Heart left ventricle (tissue), 16 donors: Measurements from ENCODE around the gene HIBADH. TPM values are rescaled to one million over a fixed set of nuclear protein-coding genes. Genes with fewer than 3 reads are reported as not detected.

ENCODE experiments used
- ATAC-seq, 4 donors: fragments of 200-7000 bp; cut with Tn5 transposase; one replicate each; pipeline ENCODE4 v1.9.1; 2020 to 2022; ENCODE audit warnings: moderate library complexity in 4 of 4, mild to moderate bottlenecking in 3 of 4, moderate number of reproducible peaks in 1 of 4
- DNase-seq, 5 donors: peaks; one replicate each; pipeline ENCODE4 v3.0.0-alpha.2; 2020
- H3K27ac ChIP-seq, 12 donors: fragments of 200-600 bp; sonication (generic) in 4 of 12; one replicate each; pipeline versions ENCODE4 v1.5.0 to v1.8.0; 2016 to 2022; ENCODE audit warnings: mild to moderate bottlenecking in 2 of 12
- H3K27me3 ChIP-seq, 9 donors: fragments of 200-600 bp; sonication (generic) in 2 of 9; one replicate each; pipeline versions ENCODE4 v1.5.1 to v1.8.0; 2016 to 2022; ENCODE audit warnings: mild to moderate bottlenecking in 3 of 9
- H3K36me3 ChIP-seq, 9 donors: fragments of 200-600 bp; sonication (generic) in 2 of 9; one replicate each; pipeline versions ENCODE4 v1.5.0 to v1.8.0; 2018 to 2022; ENCODE audit warnings: mild to moderate bottlenecking in 2 of 9
- H3K4me1 ChIP-seq, 12 donors: fragments of 200-600 bp; sonication (generic) in 4 of 12; one replicate each; pipeline versions ENCODE4 v1.5.0 to v1.8.0; 2016 to 2022; ENCODE audit warnings: mild to moderate bottlenecking in 3 of 12
- H3K4me3 ChIP-seq, 12 donors: fragments of 200-600 bp; sonication (generic) in 4 of 12; one replicate each; pipeline versions ENCODE4 v1.5.0 to v1.8.0; 2017 to 2022; ENCODE audit warnings: mild to moderate bottlenecking in 9 of 12, moderate library complexity in 4 of 12
- H3K9me3 ChIP-seq, 12 donors: fragments of 200-600 bp; sonication (generic) in 4 of 12; one replicate each; pipeline versions ENCODE4 v1.5.0 to v1.8.0; 2016 to 2022; ENCODE audit warnings: mild to moderate bottlenecking in 1 of 12
- POLR2A ChIP-seq, 2 donors: fragments of 450-650 bp; IDR thresholded peaks; one replicate each; pipeline ENCODE4 v1.6.1; 2017; ENCODE audit warnings: antibody characterized with exemption in 2 of 2, mild to moderate bottlenecking in 2 of 2, moderate library complexity in 2 of 2
- WGBS, 4 donors: extraction: QIAGEN DNeasy Blood & Tissue Kit in 2 of 4; methylation state at CpG; one replicate each; pipeline versions ENCODE4 v1.1.5 to v1.1.7; 2013 to 2018; 5-methylcytosine and 5-hydroxymethylcytosine counted together
- intact Hi-C, 10 donors: fragments of 100-400 bp; cut with DNase I; formaldehyde crosslinking; loops; one replicate each; pipeline versions ENCODE4 v1.11.1 to v1.14.2; 2022
- polyA plus RNA-seq, 2 donors: library from polyadenylated mRNA; stranded (reverse); fragments of 200-250 nt; gene quantifications; one replicate each; pipeline ENCODE4 v1.2.3, GENCODE V29; 2013
- total RNA-seq, 9 donors: library from RNA; depleted of rRNA in 2 of 9; stranded (reverse); fragments of >200 nt in 2 of 9; fragmentation: NEBNext Ultra II Directional in 3 of 9; extraction: Animal tissue kit (Norgen Biotek cat#: 25700) in 3 of 9; gene quantifications; one replicate each; pipeline versions ENCODE4 v1.1.0 to v1.2.4, GENCODE V29; 2016 to 2023
- TF ChIP-seq, protein P1 (sequence below), 12 donors: fragments of 200-600 bp; sonication (generic) in 4 of 12; IDR thresholded peaks; one replicate each; pipeline versions ENCODE4 v1.5.0 to v1.8.0; 2018 to 2022; ENCODE audit warnings: antibody characterized with exemption in 12 of 12, mild to moderate bottlenecking in 5 of 12
- donor health status: ischemic (EF 13 %, LVEDD 7.1; RV severe dilation, severe dysfunction).
- donor health status: healthy with polysubstance abuse.
- donor health status: DM: no; HTN: yes; CAD: no.
- donor health status: DM: no; HTN: no; CAD: no.
- donor health status: ischemic (EF 25% LVEDD 6.9; RV normal size, moderate dysfunction).
- donor health status: ischemic (EF 25% LVEDD 5.7; RV mildly dilated, moderate dysfunction).
- donor health status: healthy.
- donor health status: DM: yes; HTN: yes; CAD: no.
- donor health status: ischemic (EF 35%, LVEDD 5.7; RV mildly dilated, moderate dysfunction).
- donor health status: nonischemic (EF 11% LVEDD 7.7; RV severe dilation, severe dysfunction).
- donor health status: DM: yes; HTN: yes; CAD: no.
- donor health status: PGD.
- donor health status: ischemic (EF 29% LVEDD 5.4; RV normal size, mild dysfunction).
- donor health status: nonischemic (EF 23%, LVEDD 6.1; RV moderate dilation, normal function).

HIBADH gene
- total and polyA plus RNA-seq, 11 donors: 34.4 to 107 (median 69.3) TPM

DNA sequence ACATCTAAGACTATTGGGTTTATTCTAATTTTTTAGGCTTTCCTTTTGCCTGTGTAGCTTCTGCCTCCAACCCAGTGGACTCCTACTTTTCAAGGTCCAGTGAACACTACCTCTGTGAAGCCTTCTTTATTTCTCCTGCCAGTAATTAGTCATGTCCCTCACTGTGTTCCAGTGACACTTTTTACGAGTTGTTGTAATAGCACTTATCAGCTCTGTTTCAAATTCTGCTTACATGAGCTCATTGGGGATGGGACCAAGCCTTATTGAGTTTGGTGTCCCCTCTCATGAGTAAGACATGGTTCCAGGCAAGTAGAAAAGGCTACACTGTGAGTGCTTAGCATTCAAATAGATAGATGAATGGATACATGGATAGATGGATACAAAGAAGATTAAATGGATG is 184.6 kb downstream of the HIBADH start:
- ATAC-seq (no peak), DNase-seq (no peak)
- Histone ChIP-seq H3K4me1 (no peaks in the 10 kb centered on the region), H3K27me3 (no peaks in the 10 kb centered on the region), H3K36me3 (no peaks in the 10 kb centered on the region), H3K4me3 (no peak overlapping the region), H3K9me3 (no peaks in the 10 kb centered on the region), H3K27ac (no peak overlapping the region)
- intact Hi-C loops: no loop called here
- TF ChIP-seq POLR2A (IDR thresholded peaks at IDR 0.05): no peak
- TF ChIP-seq, protein P1, sequence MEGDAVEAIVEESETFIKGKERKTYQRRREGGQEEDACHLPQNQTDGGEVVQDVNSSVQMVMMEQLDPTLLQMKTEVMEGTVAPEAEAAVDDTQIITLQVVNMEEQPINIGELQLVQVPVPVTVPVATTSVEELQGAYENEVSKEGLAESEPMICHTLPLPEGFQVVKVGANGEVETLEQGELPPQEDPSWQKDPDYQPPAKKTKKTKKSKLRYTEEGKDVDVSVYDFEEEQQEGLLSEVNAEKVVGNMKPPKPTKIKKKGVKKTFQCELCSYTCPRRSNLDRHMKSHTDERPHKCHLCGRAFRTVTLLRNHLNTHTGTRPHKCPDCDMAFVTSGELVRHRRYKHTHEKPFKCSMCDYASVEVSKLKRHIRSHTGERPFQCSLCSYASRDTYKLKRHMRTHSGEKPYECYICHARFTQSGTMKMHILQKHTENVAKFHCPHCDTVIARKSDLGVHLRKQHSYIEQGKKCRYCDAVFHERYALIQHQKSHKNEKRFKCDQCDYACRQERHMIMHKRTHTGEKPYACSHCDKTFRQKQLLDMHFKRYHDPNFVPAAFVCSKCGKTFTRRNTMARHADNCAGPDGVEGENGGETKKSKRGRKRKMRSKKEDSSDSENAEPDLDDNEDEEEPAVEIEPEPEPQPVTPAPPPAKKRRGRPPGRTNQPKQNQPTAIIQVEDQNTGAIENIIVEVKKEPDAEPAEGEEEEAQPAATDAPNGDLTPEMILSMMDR (IDR thresholded peaks at IDR 0.05): no peak
- WGBS, 4 donors: 50 to 79% (median 55%) methylated on average over 1 of the region's 1 CpG

DNA sequence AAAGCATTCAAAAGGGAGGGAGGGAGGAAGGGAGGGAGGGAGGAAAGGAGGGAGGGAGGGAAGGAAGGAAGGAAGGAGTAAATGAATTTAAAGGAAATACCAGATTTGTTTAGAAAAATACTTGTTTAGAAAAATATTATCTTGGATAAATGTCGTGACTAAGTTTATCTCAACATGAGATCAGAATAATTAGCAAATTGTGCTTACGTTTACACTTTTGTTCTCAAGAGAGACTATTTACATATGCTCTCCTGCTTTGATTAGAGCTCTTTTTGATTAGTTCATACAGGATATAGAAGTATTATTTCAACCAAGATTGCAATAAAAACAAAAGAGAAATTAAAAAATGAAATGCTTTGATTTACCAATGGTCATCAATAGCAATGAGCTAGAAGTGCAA is 186.2 kb downstream of the HIBADH start:
- no peak for TF ChIP-seq POLR2A (IDR thresholded peaks at IDR 0.05)
- TF ChIP-seq, protein P1 (IDR thresholded peaks at IDR 0.05): no peak
- no peak for DNase-seq
- no peaks in the 10 kb centered on the region for H3K9me3 ChIP-seq
- no peak overlapping the region for H3K4me3 ChIP-seq
- no peak for ATAC-seq
- no peak overlapping the region for H3K27ac ChIP-seq
- H3K4me1 ChIP-seq: no peaks in the 10 kb centered on the region
- no peaks in the 10 kb centered on the region for H3K36me3 ChIP-seq
- intact Hi-C loops: no loop called here
- 28 to 50% (median 38%) methylated on average over 2 of the region's 2 CpGs for WGBS, 4 donors
- H3K27me3 ChIP-seq: no peaks in the 10 kb centered on the region

Other genes starting within 250 kb of the HIBADH start
- 100 to 1,000 TPM; 128 to 190 (median 173) TPM for gene TAX1BP1, start 77.3 kb upstream of the HIBADH start, total RNA-seq
- gene TAX1BP1, start 77.3 kb upstream of the HIBADH start, polyA plus RNA-seq: 100 to 1,000 TPM in 1 of 2 donors, 10 to 100 TPM in 1; 91.2 to 147 TPM